K562 (cell line): ENCODE measurements around the gene DBNDD1. TPM values are rescaled to one million over a fixed set of nuclear protein-coding genes. Genes with fewer than 3 reads are reported as not detected.

Source experiments
- EHMT2 ChIP-seq: fragments of 450-650 bp; IDR thresholded peaks from 2 replicates; pipeline ENCODE4 v1.6.1; 2018; ENCODE audit warnings: antibody characterized with exemption
- ETS2 ChIP-seq: IDR thresholded peaks from 2 replicates; pipeline ENCODE4 v1.6.1; 2016; ENCODE audit warnings: borderline replicate concordance, missing genetic modification characterization, mild to moderate bottlenecking, moderate library complexity, missing compliant biosample characterization; ENCODE audit not compliant: poor library complexity, severe bottlenecking
- MAZ ChIP-seq, 2 experiments: fragments of 450-650 bp in 1 of 2; sonication (generic) in 1 of 2; formaldehyde crosslinking; IDR thresholded peaks in 1 of 2; conservative IDR thresholded peaks in 1 of 2; 2 replicates each; pipeline versions ENCODE4 v1.4.0 to v1.5.0; 2020; ENCODE audit warnings: mild to moderate bottlenecking in 1 of 2, missing genetic modification reagents in 1 of 2
- MEF2A ChIP-seq: IDR thresholded peaks from 2 replicates; pipeline ENCODE4 v1.6.1; 2011; ENCODE audit warnings: low read depth, mild to moderate bottlenecking, low read length, moderate library complexity; ENCODE audit not compliant: control insufficient read depth
- MEF2D ChIP-seq: conservative IDR thresholded peaks from 2 replicates; pipeline ENCODE4 v1.6.1; 2016; ENCODE audit warnings: low read depth, missing genetic modification characterization, missing compliant biosample characterization
- PHF20 ChIP-seq: fragments of 450-650 bp; IDR thresholded peaks from 2 replicates; pipeline ENCODE4 v1.6.1; 2018; ENCODE audit not compliant: partially characterized antibody
- PML ChIP-seq: IDR thresholded peaks from 2 replicates; pipeline ENCODE4 v1.6.1; 2012; ENCODE audit warnings: low read length, inconsistent platforms
- RAD51 ChIP-seq: fragments of 450-650 bp; IDR thresholded peaks from 2 replicates; pipeline ENCODE4 v1.7.1; 2016; ENCODE audit warnings: low read depth, mild to moderate bottlenecking, borderline replicate concordance
- SIN3A ChIP-seq, 2 experiments: fragments of 150-350 bp in 1 of 2; IDR thresholded peaks; 2 replicates each; pipeline ENCODE4 v1.6.1; 2011 to 2016; ENCODE audit warnings: borderline replicate concordance in 2 of 2, low read depth in 2 of 2, low read length in 2 of 2, mild to moderate bottlenecking in 2 of 2, moderate library complexity in 2 of 2; ENCODE audit not compliant: control insufficient read depth in 1 of 2
- SPI1 ChIP-seq: IDR thresholded peaks from 2 replicates; pipeline ENCODE4 v1.6.1; 2011; ENCODE audit warnings: low read depth, low read length, control low read depth, borderline replicate concordance
- TBL1XR1 ChIP-seq, 2 experiments: IDR thresholded peaks; 2 replicates each; pipeline ENCODE4 v1.6.1; 2012; ENCODE audit warnings: improper control_type of control experiment in 2 of 2, low read length in 2 of 2, mild to moderate bottlenecking in 1 of 2
- polyA plus RNA-seq, 8 experiments: library from polyadenylated mRNA; depleted of rRNA in 4 of 8; stranded (reverse) in 5 of 8; unstranded in 3 of 8; fragments of >200 nt; fragmentation: Nextera tagmentation in 2 of 8; fragmentation: Illumina TruSeq in 1 of 8; extraction: Ambion mirVana in 2 of 8; extraction: Trizol in 1 of 8; gene quantifications; 2 replicates each; pipeline versions ENCODE4 v1.2.1 to v1.2.3, GENCODE V29; 2011 to 2014; ENCODE audit warnings: inconsistent platforms in 1 of 8, missing spikeins in 1 of 8
- total RNA-seq, 7 experiments: library from RNA; depleted of rRNA in 6 of 7; stranded (reverse); fragments of >200 nt in 6 of 7; fragmentation: Illumina TruSeq in 2 of 7; extraction: Trizol in 2 of 7; gene quantifications; 2 replicates each; pipeline versions ENCODE4 v1.2.1 to v1.2.3, GENCODE V29; 2011 to 2021; ENCODE audit warnings: low replicate concordance in 1 of 7
- TF ChIP-seq, protein P1 (sequence below), 2 experiments: fragments of 450-650 bp in 1 of 2; IDR thresholded peaks; 2 replicates each; pipeline ENCODE4 v1.6.1; 2011 to 2017; ENCODE audit warnings: low read depth in 2 of 2, antibody characterized with exemption in 1 of 2, borderline replicate concordance in 1 of 2, low read length in 1 of 2, mild to moderate bottlenecking in 1 of 2, mixed read lengths in 1 of 2; ENCODE audit not compliant: control insufficient read depth in 1 of 2
- TF ChIP-seq, protein P2 (sequence below), 2 experiments: IDR thresholded peaks; 2 replicates each; pipeline ENCODE4 v1.6.1; 2012; ENCODE audit warnings: improper control_type of control experiment in 2 of 2, low read depth in 2 of 2, low read length in 2 of 2, borderline replicate concordance in 1 of 2
- TF ChIP-seq, protein P3 (sequence below): fragments of 450-650 bp; formaldehyde crosslinking; IDR thresholded peaks from 2 replicates; pipeline ENCODE4 v1.4.0; 2022; ENCODE audit warnings: missing genetic modification characterization
- TF ChIP-seq, protein P4 (sequence below): conservative IDR thresholded peaks from 2 replicates; pipeline ENCODE4 v1.6.1; 2011; ENCODE audit warnings: low read depth, mild to moderate bottlenecking, low read length; ENCODE audit not compliant: control insufficient read depth

The DBNDD1 gene
- total and polyA plus RNA-seq, 9 of the 15 experiments (the other 6 are each of a cell fraction or from before 2014, with no cell fraction given): 0.55 to 13.0 (median 5.8) TPM

DNA sequence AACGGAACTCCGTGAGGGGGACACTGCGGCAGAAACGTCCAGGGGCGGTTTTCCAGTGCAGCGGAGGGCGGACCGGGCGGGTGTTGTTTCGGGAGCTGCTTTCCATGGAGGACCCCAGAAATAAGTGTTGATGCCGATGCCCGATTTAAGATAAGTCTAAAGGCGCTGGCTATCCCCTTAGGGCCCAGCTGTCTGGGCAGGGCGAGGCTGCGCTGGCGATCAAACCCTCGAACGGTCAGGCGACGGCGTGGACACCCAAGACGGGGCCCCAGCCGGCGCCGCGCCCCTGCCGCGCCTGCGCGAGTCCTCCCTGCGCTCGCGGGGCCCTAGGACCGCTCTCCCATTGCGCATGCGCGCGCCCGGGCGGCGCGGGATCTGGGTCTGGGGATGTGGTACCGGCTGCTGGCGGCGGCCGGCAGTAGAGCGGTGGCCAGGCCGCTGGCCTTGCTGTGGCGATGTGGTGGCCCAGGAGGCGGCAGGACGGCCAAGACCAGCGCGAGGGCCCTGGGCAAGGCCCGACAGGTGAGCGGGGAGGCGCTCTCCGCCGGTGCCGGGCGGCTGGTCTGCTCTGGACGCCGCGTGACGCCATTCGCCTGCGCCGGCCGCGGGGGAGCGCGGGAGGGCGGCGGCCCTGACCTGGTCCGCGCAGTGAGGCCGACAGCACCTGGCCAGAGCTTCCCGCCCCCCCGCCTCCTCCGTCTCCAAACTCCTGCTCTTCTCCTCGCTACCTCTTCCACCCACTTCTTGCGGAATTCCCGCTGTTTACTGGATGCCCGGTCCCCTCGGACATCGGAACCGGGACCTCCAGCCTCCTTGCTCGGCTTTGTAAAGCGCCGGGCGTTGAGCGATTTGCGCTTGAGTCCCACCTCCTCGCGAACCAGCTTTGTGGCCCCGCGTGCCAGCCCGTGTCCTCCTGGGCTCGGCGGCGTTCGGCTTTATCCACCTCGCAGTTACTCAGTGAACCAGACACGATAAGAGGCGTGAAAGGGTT is 46.7 kb downstream of the DBNDD1 start (continued):
- TF ChIP-seq, protein P1, sequence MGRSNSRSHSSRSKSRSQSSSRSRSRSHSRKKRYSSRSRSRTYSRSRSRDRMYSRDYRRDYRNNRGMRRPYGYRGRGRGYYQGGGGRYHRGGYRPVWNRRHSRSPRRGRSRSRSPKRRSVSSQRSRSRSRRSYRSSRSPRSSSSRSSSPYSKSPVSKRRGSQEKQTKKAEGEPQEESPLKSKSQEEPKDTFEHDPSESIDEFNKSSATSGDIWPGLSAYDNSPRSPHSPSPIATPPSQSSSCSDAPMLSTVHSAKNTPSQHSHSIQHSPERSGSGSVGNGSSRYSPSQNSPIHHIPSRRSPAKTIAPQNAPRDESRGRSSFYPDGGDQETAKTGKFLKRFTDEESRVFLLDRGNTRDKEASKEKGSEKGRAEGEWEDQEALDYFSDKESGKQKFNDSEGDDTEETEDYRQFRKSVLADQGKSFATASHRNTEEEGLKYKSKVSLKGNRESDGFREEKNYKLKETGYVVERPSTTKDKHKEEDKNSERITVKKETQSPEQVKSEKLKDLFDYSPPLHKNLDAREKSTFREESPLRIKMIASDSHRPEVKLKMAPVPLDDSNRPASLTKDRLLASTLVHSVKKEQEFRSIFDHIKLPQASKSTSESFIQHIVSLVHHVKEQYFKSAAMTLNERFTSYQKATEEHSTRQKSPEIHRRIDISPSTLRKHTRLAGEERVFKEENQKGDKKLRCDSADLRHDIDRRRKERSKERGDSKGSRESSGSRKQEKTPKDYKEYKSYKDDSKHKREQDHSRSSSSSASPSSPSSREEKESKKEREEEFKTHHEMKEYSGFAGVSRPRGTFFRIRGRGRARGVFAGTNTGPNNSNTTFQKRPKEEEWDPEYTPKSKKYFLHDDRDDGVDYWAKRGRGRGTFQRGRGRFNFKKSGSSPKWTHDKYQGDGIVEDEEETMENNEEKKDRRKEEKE (IDR thresholded peaks at IDR 0.05; ENCODE audit: borderline replicate concordance in 1 of 2, control insufficient read depth in 1 of 2, low read depth in 2 of 2, low read length in 1 of 2): no peak
- TF ChIP-seq ETS2 (tag) (no peak), EHMT2 (no peak), MEF2A (0 out of 2 replicates have a peak, but pooled peaks have one; percentile 20), SPI1 (no peak), PHF20 (peak; percentile 95), RAD51 (no peak), TBL1XR1 (IDR thresholded peaks at IDR 0.05; ENCODE audit: low read length in 2 of 2) (peak in 1 of 2 experiments; percentile 42; a peak in 1 of 4 replicates), SIN3A (IDR thresholded peaks at IDR 0.05; ENCODE audit: borderline replicate concordance in 2 of 2, control insufficient read depth in 1 of 2, low read depth in 2 of 2, low read length in 2 of 2) (peak; percentile 92 to 94; a peak in 3 of 4 replicates), MAZ (CRISPR knock-in tag; conservative IDR thresholded peaks at IDR 0.05 in 1 of 2, IDR thresholded peaks at IDR 0.05 in 1 of 2) (peak; percentile 70 to 92; a peak in 3 of 4 replicates), MEF2D (tag) (no peak), PML (peak; percentile 64; the same call in 1 of the 2 replicates)
- TF ChIP-seq, protein P2, sequence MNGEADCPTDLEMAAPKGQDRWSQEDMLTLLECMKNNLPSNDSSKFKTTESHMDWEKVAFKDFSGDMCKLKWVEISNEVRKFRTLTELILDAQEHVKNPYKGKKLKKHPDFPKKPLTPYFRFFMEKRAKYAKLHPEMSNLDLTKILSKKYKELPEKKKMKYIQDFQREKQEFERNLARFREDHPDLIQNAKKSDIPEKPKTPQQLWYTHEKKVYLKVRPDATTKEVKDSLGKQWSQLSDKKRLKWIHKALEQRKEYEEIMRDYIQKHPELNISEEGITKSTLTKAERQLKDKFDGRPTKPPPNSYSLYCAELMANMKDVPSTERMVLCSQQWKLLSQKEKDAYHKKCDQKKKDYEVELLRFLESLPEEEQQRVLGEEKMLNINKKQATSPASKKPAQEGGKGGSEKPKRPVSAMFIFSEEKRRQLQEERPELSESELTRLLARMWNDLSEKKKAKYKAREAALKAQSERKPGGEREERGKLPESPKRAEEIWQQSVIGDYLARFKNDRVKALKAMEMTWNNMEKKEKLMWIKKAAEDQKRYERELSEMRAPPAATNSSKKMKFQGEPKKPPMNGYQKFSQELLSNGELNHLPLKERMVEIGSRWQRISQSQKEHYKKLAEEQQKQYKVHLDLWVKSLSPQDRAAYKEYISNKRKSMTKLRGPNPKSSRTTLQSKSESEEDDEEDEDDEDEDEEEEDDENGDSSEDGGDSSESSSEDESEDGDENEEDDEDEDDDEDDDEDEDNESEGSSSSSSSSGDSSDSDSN (IDR thresholded peaks at IDR 0.05; ENCODE audit: borderline replicate concordance in 1 of 2, low read depth in 2 of 2, low read length in 2 of 2): no peak
- TF ChIP-seq, protein P3, sequence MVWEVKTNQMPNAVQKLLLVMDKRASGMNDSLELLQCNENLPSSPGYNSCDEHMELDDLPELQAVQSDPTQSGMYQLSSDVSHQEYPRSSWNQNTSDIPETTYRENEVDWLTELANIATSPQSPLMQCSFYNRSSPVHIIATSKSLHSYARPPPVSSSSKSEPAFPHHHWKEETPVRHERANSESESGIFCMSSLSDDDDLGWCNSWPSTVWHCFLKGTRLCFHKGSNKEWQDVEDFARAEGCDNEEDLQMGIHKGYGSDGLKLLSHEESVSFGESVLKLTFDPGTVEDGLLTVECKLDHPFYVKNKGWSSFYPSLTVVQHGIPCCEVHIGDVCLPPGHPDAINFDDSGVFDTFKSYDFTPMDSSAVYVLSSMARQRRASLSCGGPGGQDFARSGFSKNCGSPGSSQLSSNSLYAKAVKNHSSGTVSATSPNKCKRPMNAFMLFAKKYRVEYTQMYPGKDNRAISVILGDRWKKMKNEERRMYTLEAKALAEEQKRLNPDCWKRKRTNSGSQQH (CRISPR knock-in tag): no peak
- TF ChIP-seq, protein P4, sequence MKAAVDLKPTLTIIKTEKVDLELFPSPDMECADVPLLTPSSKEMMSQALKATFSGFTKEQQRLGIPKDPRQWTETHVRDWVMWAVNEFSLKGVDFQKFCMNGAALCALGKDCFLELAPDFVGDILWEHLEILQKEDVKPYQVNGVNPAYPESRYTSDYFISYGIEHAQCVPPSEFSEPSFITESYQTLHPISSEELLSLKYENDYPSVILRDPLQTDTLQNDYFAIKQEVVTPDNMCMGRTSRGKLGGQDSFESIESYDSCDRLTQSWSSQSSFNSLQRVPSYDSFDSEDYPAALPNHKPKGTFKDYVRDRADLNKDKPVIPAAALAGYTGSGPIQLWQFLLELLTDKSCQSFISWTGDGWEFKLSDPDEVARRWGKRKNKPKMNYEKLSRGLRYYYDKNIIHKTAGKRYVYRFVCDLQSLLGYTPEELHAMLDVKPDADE: peak; percentile 92
